WTC11 (cell line): ENCODE measurements around the gene KCNQ4. TPM values are rescaled to one million over a fixed set of nuclear protein-coding genes. Genes with fewer than 3 reads are reported as not detected.

Experiments
- ATAC-seq: fragments of 200-7000 bp; cut with Tn5 transposase; 2 replicates; pipeline ENCODE4 v1.10.0; 2021; ENCODE audit warnings: mild to moderate bottlenecking, moderate library complexity
- CTCF ChIA-PET: fragments of 300-600 bp; sonication (Branson Sonifier 250); formaldehyde crosslinking; loops from one replicate; lab custom pipeline; 2021; ENCODE audit warnings: antibody characterized with exemption; lab: Charles Lee
- POLR2A ChIA-PET: fragments of 350-600 bp; sonication (Branson Sonifier 250); formaldehyde crosslinking; loops from one replicate; lab custom pipeline; 2021; ENCODE audit warnings: antibody characterized with exemption; lab: Charles Lee
- DNase-seq: peaks from one replicate; pipeline ENCODE4 v3.0.0; 2021; ENCODE audit warnings: low spot score
- H3K27ac Mint-ChIP-seq: 2 replicates; pipeline ENCODE4 v1.8.0; 2021; ENCODE audit warnings: mixed read lengths
- H3K27me3 Mint-ChIP-seq: 2 replicates; pipeline ENCODE4 v1.8.0; 2021; ENCODE audit warnings: low read depth, mild to moderate bottlenecking, moderate library complexity, mixed read lengths
- H3K36me3 Mint-ChIP-seq: 2 replicates; pipeline ENCODE4 v1.8.0; 2021; ENCODE audit warnings: mixed read lengths
- H3K4me1 Mint-ChIP-seq: 2 replicates; pipeline ENCODE4 v1.8.0; 2022; ENCODE audit warnings: mixed read lengths
- H3K4me3 Mint-ChIP-seq: 2 replicates; pipeline ENCODE4 v1.8.0; 2021; ENCODE audit warnings: mild to moderate bottlenecking, moderate library complexity, mixed read lengths
- H3K9me3 Mint-ChIP-seq: 2 replicates; pipeline ENCODE4 v1.8.0; 2021; ENCODE audit warnings: mixed read lengths
- ATF3 ChIP-seq: sonication (generic); formaldehyde crosslinking; conservative IDR thresholded peaks from 2 replicates; pipeline ENCODE4 v1.8.1; 2022; ENCODE audit warnings: mild to moderate bottlenecking, missing genetic modification reagents
- CREB1 ChIP-seq: sonication (generic); formaldehyde crosslinking; IDR thresholded peaks from 2 replicates; pipeline ENCODE4 v1.8.0; 2023; ENCODE audit warnings: mild to moderate bottlenecking, missing genetic modification reagents
- GRHL2 ChIP-seq: fragments of 250-450 bp; sonication (Bioruptor Pico); IDR thresholded peaks from 2 replicates; pipeline ENCODE4 v1.8.0; 2022; ENCODE audit warnings: mild to moderate bottlenecking, moderate library complexity; ENCODE audit not compliant: insufficient replicate concordance, severe bottlenecking
- JUN ChIP-seq: sonication (generic); formaldehyde crosslinking; IDR thresholded peaks from 2 replicates; pipeline ENCODE4 v1.8.0; 2023; ENCODE audit warnings: mild to moderate bottlenecking, missing genetic modification reagents
- MYBL2 ChIP-seq: sonication (generic); formaldehyde crosslinking; IDR thresholded peaks from 2 replicates; pipeline ENCODE4 v1.8.1; 2023; ENCODE audit warnings: mild to moderate bottlenecking, moderate library complexity, missing genetic modification reagents
- NFATC4 ChIP-seq: fragments of 250-450 bp; sonication (Bioruptor Pico); IDR thresholded peaks from 2 replicates; pipeline ENCODE4 v1.9.0; 2021; ENCODE audit warnings: mild to moderate bottlenecking
- OVOL2 ChIP-seq: fragments of 250-450 bp; sonication (Bioruptor Pico); IDR thresholded peaks from 2 replicates; pipeline ENCODE4 v1.9.0; 2021; ENCODE audit warnings: mild to moderate bottlenecking, borderline replicate concordance
- PRRX2 ChIP-seq: fragments of 250-450 bp; sonication (Bioruptor Pico); IDR thresholded peaks from 2 replicates; pipeline ENCODE4 v1.8.0; 2021; ENCODE audit warnings: mild to moderate bottlenecking
- STAT6 ChIP-seq: sonication (generic); formaldehyde crosslinking; conservative IDR thresholded peaks from 2 replicates; pipeline ENCODE4 v1.8.1; 2023; ENCODE audit warnings: mild to moderate bottlenecking, low read depth, missing genetic modification reagents, moderate library complexity
- TEAD4 ChIP-seq: sonication (generic); formaldehyde crosslinking; IDR thresholded peaks from 2 replicates; pipeline ENCODE4 v1.8.0; 2022; ENCODE audit warnings: mild to moderate bottlenecking, missing genetic modification reagents
- ZNF263 ChIP-seq: sonication (generic); formaldehyde crosslinking; IDR thresholded peaks from 2 replicates; pipeline ENCODE4 v1.8.1; 2022; ENCODE audit warnings: low read depth, mild to moderate bottlenecking, moderate library complexity, missing genetic modification reagents
- ZNF317 ChIP-seq: sonication (generic); formaldehyde crosslinking; IDR thresholded peaks from 2 replicates; pipeline ENCODE4 v1.8.1; 2023; ENCODE audit warnings: low read depth, mild to moderate bottlenecking, moderate library complexity, missing genetic modification reagents, borderline replicate concordance
- total RNA-seq: library from RNA; stranded (reverse); gene quantifications from 3 replicates; pipeline ENCODE4 v1.2.3, GENCODE V29; 2021
- TF ChIP-seq, protein P1 (sequence below): fragments of 250-450 bp; sonication (Bioruptor Pico); IDR thresholded peaks from 2 replicates; pipeline ENCODE4 v2.1.2; 2022; ENCODE audit warnings: mild to moderate bottlenecking, moderate library complexity
- TF ChIP-seq, protein P2 (sequence below): sonication (generic); formaldehyde crosslinking; IDR thresholded peaks from 2 replicates; pipeline ENCODE4 v1.8.1; 2023; ENCODE audit warnings: mild to moderate bottlenecking, missing genetic modification reagents, moderate library complexity
- TF ChIP-seq, protein P3 (sequence below): sonication (generic); formaldehyde crosslinking; IDR thresholded peaks from 2 replicates; pipeline ENCODE4 v1.8.0; 2023; ENCODE audit warnings: mild to moderate bottlenecking, missing genetic modification reagents
- TF ChIP-seq, protein P4 (sequence below): sonication (generic); formaldehyde crosslinking; IDR thresholded peaks from 2 replicates; pipeline ENCODE4 v1.8.1; 2022; ENCODE audit warnings: missing genetic modification reagents, borderline replicate concordance

Gene KCNQ4
- total RNA-seq, 1 experiment from 2014 or later = 4.0 TPM

- H3K9me3 Mint-ChIP-seq = no peaks in the 10 kb centered on the region
- ChIA-PET CTCF (no interaction called here), POLR2A (no interaction called here)
- peaks cover 36% of the 10 kb centered on the region for H3K4me1 Mint-ChIP-seq
- no peak for TF ChIP-seq GRHL2 (CRISPR knock-in tag)
- TF ChIP-seq, protein P1, sequence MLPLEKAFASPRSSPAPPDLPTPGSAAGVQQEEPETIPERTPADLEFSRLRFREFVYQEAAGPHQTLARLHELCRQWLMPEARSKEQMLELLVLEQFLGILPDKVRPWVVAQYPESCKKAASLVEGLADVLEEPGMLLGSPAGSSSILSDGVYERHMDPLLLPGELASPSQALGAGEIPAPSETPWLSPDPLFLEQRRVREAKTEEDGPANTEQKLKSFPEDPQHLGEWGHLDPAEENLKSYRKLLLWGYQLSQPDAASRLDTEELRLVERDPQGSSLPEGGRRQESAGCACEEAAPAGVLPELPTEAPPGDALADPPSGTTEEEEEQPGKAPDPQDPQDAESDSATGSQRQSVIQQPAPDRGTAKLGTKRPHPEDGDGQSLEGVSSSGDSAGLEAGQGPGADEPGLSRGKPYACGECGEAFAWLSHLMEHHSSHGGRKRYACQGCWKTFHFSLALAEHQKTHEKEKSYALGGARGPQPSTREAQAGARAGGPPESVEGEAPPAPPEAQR (CRISPR knock-in tag) = no peak
- no peak for TF ChIP-seq OVOL2 (CRISPR knock-in tag)
- TF ChIP-seq ZNF317 = no peak
- TF ChIP-seq, protein P2, sequence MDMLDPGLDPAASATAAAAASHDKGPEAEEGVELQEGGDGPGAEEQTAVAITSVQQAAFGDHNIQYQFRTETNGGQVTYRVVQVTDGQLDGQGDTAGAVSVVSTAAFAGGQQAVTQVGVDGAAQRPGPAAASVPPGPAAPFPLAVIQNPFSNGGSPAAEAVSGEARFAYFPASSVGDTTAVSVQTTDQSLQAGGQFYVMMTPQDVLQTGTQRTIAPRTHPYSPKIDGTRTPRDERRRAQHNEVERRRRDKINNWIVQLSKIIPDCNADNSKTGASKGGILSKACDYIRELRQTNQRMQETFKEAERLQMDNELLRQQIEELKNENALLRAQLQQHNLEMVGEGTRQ (CRISPR knock-in tag) = no peak
- TF ChIP-seq CREB1 (CRISPR knock-in tag) = no peak
- TF ChIP-seq TEAD4 (CRISPR knock-in tag) = no peak
- TF ChIP-seq, protein P3, sequence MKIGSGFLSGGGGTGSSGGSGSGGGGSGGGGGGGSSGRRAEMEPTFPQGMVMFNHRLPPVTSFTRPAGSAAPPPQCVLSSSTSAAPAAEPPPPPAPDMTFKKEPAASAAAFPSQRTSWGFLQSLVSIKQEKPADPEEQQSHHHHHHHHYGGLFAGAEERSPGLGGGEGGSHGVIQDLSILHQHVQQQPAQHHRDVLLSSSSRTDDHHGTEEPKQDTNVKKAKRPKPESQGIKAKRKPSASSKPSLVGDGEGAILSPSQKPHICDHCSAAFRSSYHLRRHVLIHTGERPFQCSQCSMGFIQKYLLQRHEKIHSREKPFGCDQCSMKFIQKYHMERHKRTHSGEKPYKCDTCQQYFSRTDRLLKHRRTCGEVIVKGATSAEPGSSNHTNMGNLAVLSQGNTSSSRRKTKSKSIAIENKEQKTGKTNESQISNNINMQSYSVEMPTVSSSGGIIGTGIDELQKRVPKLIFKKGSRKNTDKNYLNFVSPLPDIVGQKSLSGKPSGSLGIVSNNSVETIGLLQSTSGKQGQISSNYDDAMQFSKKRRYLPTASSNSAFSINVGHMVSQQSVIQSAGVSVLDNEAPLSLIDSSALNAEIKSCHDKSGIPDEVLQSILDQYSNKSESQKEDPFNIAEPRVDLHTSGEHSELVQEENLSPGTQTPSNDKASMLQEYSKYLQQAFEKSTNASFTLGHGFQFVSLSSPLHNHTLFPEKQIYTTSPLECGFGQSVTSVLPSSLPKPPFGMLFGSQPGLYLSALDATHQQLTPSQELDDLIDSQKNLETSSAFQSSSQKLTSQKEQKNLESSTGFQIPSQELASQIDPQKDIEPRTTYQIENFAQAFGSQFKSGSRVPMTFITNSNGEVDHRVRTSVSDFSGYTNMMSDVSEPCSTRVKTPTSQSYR = no peak
- TF ChIP-seq ZNF263 (CRISPR knock-in tag) = no peak
- TF ChIP-seq STAT6 (CRISPR knock-in tag) = no peak
- TF ChIP-seq MYBL2 (CRISPR knock-in tag) = no peak
- ATAC-seq = no peak
- H3K27me3 Mint-ChIP-seq = no peaks in the 10 kb centered on the region
- H3K27ac Mint-ChIP-seq = no peak overlapping the region
- peaks cover 24% of the 10 kb centered on the region for H3K36me3 Mint-ChIP-seq
- H3K4me3 Mint-ChIP-seq = no peak overlapping the region
- DNase-seq = no peak
Measured at GRCh38 chr1:40734882-40735628, 48.5 kb upstream of the KCNQ4 start.

DNA sequence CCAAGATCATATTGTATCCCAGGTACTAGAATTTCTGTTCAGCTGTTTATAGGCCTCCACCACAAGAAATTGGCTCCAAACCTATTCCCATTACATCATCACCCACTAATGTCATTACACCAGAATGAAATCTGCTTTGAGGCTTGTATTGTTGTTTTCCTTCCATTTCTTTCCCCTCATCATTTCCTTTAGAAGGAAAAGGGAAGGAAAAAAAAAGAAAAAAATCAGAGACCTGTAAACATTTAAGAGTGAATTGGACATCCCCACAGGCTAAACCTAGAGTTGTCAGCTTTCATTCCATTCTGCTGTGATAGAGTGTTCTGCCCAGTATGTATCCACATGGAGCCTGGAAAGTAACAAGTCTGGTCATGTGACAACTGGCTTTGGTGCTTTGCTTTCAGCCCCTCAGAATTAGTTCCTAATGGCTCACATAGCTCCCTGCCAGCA, 47.5 kb upstream of the KCNQ4 start:
- no peak for DNase-seq
- ChIA-PET POLR2A (no interaction called here), CTCF (interaction anchor here (0.7 kb wide), 1 partner anchor 123 kb away, joined by 3 read pairs; no protein-coding TSS in a partner anchor)
- TF ChIP-seq JUN (CRISPR knock-in tag) = no peak
- TF ChIP-seq PRRX2 (CRISPR knock-in tag) = no peak
- TF ChIP-seq, protein P4, sequence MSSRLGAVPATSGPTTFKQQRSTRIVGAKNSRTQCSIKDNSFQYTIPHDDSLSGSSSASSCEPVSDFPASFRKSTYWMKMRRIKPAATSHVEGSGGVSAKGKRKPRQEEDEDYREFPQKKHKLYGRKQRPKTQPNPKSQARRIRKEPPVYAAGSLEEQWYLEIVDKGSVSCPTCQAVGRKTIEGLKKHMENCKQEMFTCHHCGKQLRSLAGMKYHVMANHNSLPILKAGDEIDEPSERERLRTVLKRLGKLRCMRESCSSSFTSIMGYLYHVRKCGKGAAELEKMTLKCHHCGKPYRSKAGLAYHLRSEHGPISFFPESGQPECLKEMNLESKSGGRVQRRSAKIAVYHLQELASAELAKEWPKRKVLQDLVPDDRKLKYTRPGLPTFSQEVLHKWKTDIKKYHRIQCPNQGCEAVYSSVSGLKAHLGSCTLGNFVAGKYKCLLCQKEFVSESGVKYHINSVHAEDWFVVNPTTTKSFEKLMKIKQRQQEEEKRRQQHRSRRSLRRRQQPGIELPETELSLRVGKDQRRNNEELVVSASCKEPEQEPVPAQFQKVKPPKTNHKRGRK (CRISPR knock-in tag) = no peak
- TF ChIP-seq ATF3 (CRISPR knock-in tag) = no peak
- TF ChIP-seq, protein P2 (CRISPR knock-in tag) = peak; percentile 72
- no peak for TF ChIP-seq MYBL2 (CRISPR knock-in tag)
- TF ChIP-seq NFATC4 (CRISPR knock-in tag) = no peak
- Mint-ChIP-seq H3K4me3 (no peak overlapping the region), H3K27ac (peak overlapping the region; percentile 75; the same call in 1 of the 2 replicates), H3K4me1 (peaks cover 27% of the 10 kb centered on the region), H3K27me3 (no peaks in the 10 kb centered on the region), H3K36me3 (peaks cover 25% of the 10 kb centered on the region), H3K9me3 (no peaks in the 10 kb centered on the region)
- 0 out of 2 replicates have a peak, but pooled peaks have one; percentile 44 for ATAC-seq
